CD14-positive monocyte (primary cell): ENCODE data around the gene GLS. TPM values are rescaled to one million over a fixed set of nuclear protein-coding genes. Genes with fewer than 3 reads are reported as not detected.

Experiments
- DNase-seq, 3 donors: peaks; one replicate each; pipeline ENCODE4 v3.0.0-alpha.2; 2011 to 2022
- H2AFZ ChIP-seq: 2 replicates; pipeline ENCODE4 v1.6.0; 2012; ENCODE audit warnings: mild to moderate bottlenecking, low read depth, low read length, inconsistent platforms; ENCODE audit not compliant: insufficient read depth, poor library complexity, severe bottlenecking
- H3K27ac ChIP-seq, 2 donors: 1 replicate in 1 of 2; 2 replicates in 1 of 2; pipeline ENCODE4 v1.5.1; 2012 to 2013; ENCODE audit warnings: low read length in 2 of 2, control low read depth in 1 of 2, inconsistent platforms in 1 of 2, low read depth in 1 of 2, mild to moderate bottlenecking in 1 of 2
- H3K27me3 ChIP-seq, 2 donors: one replicate each; pipeline versions ENCODE4 v1.6.0 to v1.6.1; 2011 to 2013; ENCODE audit warnings: low read length in 2 of 2; ENCODE audit not compliant: control insufficient read depth in 2 of 2, insufficient read depth in 2 of 2
- H3K36me3 ChIP-seq, 2 donors: replicated peaks in 1 of 2; 1 replicate in 1 of 2; 2 replicates in 1 of 2; pipeline versions ENCODE4 v1.5.1 to v1.6.1; 2012 to 2013; ENCODE audit warnings: low read length in 2 of 2, control low read depth in 1 of 2, inconsistent platforms in 1 of 2, mild to moderate bottlenecking in 1 of 2; ENCODE audit not compliant: insufficient read depth in 2 of 2, control insufficient read depth in 1 of 2
- H3K4me1 ChIP-seq, 2 donors: 1 replicate in 1 of 2; 2 replicates in 1 of 2; pipeline versions ENCODE4 v1.5.1 to v1.6.1; 2012 to 2013; ENCODE audit warnings: low read length in 2 of 2, control low read depth in 1 of 2, inconsistent platforms in 1 of 2, mild to moderate bottlenecking in 1 of 2, moderate library complexity in 1 of 2; ENCODE audit not compliant: insufficient read depth in 2 of 2, control insufficient read depth in 1 of 2
- H3K4me2 ChIP-seq: replicated peaks from 2 replicates; pipeline ENCODE3; 2012; ENCODE audit warnings: low read length, moderate library complexity, mild to moderate bottlenecking; ENCODE audit not compliant: poor library complexity, severe bottlenecking; ENCODE audit errors: extremely low read depth
- H3K4me3 ChIP-seq, 3 experiments: fragments of 200-600 bp in 1 of 3; sonication (generic) in 1 of 3; replicated peaks in 1 of 3; 1 replicate in 2 of 3; 2 replicates in 1 of 3; pipeline ENCODE4 v1.5.1; 2011 to 2013; ENCODE audit warnings: low read length in 3 of 3, mild to moderate bottlenecking in 3 of 3, control low read depth in 2 of 3, low read depth in 2 of 3, inconsistent platforms in 1 of 3, moderate library complexity in 1 of 3
- H3K79me2 ChIP-seq: 2 replicates; pipeline ENCODE4 v1.6.0; 2012; ENCODE audit warnings: mild to moderate bottlenecking, control low read depth, inconsistent platforms, low read length, moderate library complexity; ENCODE audit not compliant: insufficient read depth
- H3K9ac ChIP-seq: 2 replicates; pipeline ENCODE4 v1.6.0; 2017; ENCODE audit warnings: low read length, mild to moderate bottlenecking; ENCODE audit not compliant: insufficient read depth, poor library complexity, severe bottlenecking
- H3K9me3 ChIP-seq, 2 donors: replicated peaks in 1 of 2; 1 replicate in 1 of 2; 2 replicates in 1 of 2; pipeline versions ENCODE4 v1.5.1 to v1.6.1; 2012 to 2013; ENCODE audit warnings: low read length in 2 of 2, control low read depth in 1 of 2; ENCODE audit not compliant: control insufficient read depth in 1 of 2, insufficient read depth in 1 of 2
- H4K20me1 ChIP-seq: 2 replicates; pipeline ENCODE4 v1.6.0; 2012; ENCODE audit warnings: mild to moderate bottlenecking, low read length, control low read depth, moderate library complexity; ENCODE audit not compliant: insufficient read depth
- H3K27ac Mint-ChIP-seq, 7 donors: one replicate each; pipeline ENCODE4 v1.8.0; 2020; ENCODE audit warnings: mild to moderate bottlenecking in 7 of 7, mixed read lengths in 7 of 7, moderate library complexity in 6 of 7, inconsistent platforms in 2 of 7
- H3K27me3 Mint-ChIP-seq, 3 donors: one replicate each; pipeline ENCODE4 v1.8.0; 2021 to 2022; ENCODE audit warnings: low read depth in 3 of 3, mild to moderate bottlenecking in 3 of 3, mixed read lengths in 3 of 3, moderate library complexity in 3 of 3, inconsistent platforms in 1 of 3
- H3K36me3 Mint-ChIP-seq, 2 donors: one replicate each; pipeline ENCODE4 v1.8.0; 2020; ENCODE audit warnings: mixed read lengths in 2 of 2, inconsistent platforms in 1 of 2, mild to moderate bottlenecking in 1 of 2
- H3K4me1 Mint-ChIP-seq: one replicate; pipeline ENCODE4 v1.8.0; 2020; ENCODE audit warnings: mild to moderate bottlenecking, mixed read lengths
- H3K4me3 Mint-ChIP-seq, 2 donors: one replicate each; pipeline ENCODE4 v1.8.0; 2020; ENCODE audit warnings: mild to moderate bottlenecking in 2 of 2, mixed read lengths in 2 of 2, moderate library complexity in 1 of 2
- H3K9me3 Mint-ChIP-seq, 7 donors: one replicate each; pipeline ENCODE4 v1.8.0; 2020 to 2022; ENCODE audit warnings: mixed read lengths in 7 of 7, mild to moderate bottlenecking in 6 of 7, moderate library complexity in 6 of 7, inconsistent platforms in 2 of 7
- CTCF ChIP-seq: fragments of 200-600 bp; IDR thresholded peaks from one replicate; pipeline ENCODE4 v1.8.0; 2022; ENCODE audit warnings: antibody characterized with exemption, mild to moderate bottlenecking
- WGBS: methylation state at CpG from one replicate; pipeline ENCODE4 v1.1.5; 2013; ENCODE audit warnings: missing lambda C conversion rate; ENCODE audit not compliant: insufficient coverage; 5-methylcytosine and 5-hydroxymethylcytosine counted together
- intact Hi-C, 2 donors: fragments of 100-400 bp; cut with micrococcal nuclease; formaldehyde crosslinking; loops; one replicate each; pipeline versions ENCODE4 v1.15.0 to v1.15.1; 2023
- polyA minus RNA-seq: library from RNA; depleted of rRNA, polyadenylated mRNA; stranded (reverse); fragments of >200 nt; gene quantifications from 2 replicates; pipeline ENCODE4 v1.2.3, GENCODE V29; 2012
- polyA plus RNA-seq, 3 donors: library from polyadenylated mRNA; depleted of rRNA in 1 of 3; unstranded in 2 of 3; stranded (reverse) in 1 of 3; fragments of 300-500 nt in 2 of 3; fragments of >200 nt in 1 of 3; fragmentation: Illumina TruSeq in 2 of 3; gene quantifications; 1 replicate in 2 of 3; 2 replicates in 1 of 3; pipeline ENCODE4 v1.2.3, GENCODE V29; 2012 to 2021
- total RNA-seq, 12 experiments: library from RNA in 1 of 12; stranded (reverse) in 1 of 12; fragments of 120-200 nt in 1 of 12; gene quantifications; one replicate each; pipeline ENCODE4 v1.2.4 and lab custom pipeline; 2013 to 2026; ENCODE audit warnings: mixed read lengths in 6 of 12, inconsistent platforms in 1 of 12

GLS gene
- total RNA-seq (2013), result 77.7 TPM
- polyA plus RNA-seq, result 10 to 100 TPM in 1 of 3 donors, 1 to 10 TPM in 2; 6.0 to 29.5 (median 9.0) TPM
- polyA minus RNA-seq, result 56.8 and 58.8 TPM in 2 replicates
- 182 to 554 (median 265) reads per million in 11 experiments for total RNA-seq (lab: John Stamatoyannopoulos, UW)

GRCh38 chr2:190880378-190881083, at the start of gene GLS:
Gene GLS, plus strand, starts transcription at chr2:190880821. Its CDS starts 264 bp downstream, at chr2:190881085.
- peak; percentile 95 to 96 (median 95) for DNase-seq
- H3K36me3 ChIP-seq, result no peaks in the 10 kb centered on the region
- no peaks in the 10 kb centered on the region for H3K27me3 ChIP-seq
- peak within 1 kb of the TSS; percentile 89 to 95 for H3K27ac ChIP-seq
- H3K9ac ChIP-seq, result peak within 1 kb of the TSS; percentile 84
- peak within 1 kb of the TSS; percentile 88 for H3K4me2 ChIP-seq
- Mint-ChIP-seq H3K36me3 (peaks cover 3% of the 10 kb centered on the region in 2 donors), H3K4me1 (peaks cover 40% of the 10 kb centered on the region), H3K9me3 (no peaks in the 10 kb centered on the region), H3K27ac (peak within 1 kb of the TSS; percentile 96 to 99 (median 98)), H3K4me3 (peak within 1 kb of the TSS; percentile 94 to 97), H3K27me3 (no peaks in the 10 kb centered on the region)
- peak within 1 kb of the TSS; percentile 58 to 91 (median 66) for H3K4me3 ChIP-seq
- H3K4me1 ChIP-seq, result peaks cover 25 to 29% of the 10 kb centered on the region in 2 donors
- peak within 1 kb of the TSS; percentile 98 for H2AFZ ChIP-seq
- WGBS, result 0% methylated on average over 48 of the region's 56 CpGs
- no peak for TF ChIP-seq CTCF
- peaks cover 34% of the 10 kb centered on the region for H4K20me1 ChIP-seq
- H3K9me3 ChIP-seq, result no peaks in the 10 kb centered on the region
- H3K79me2 ChIP-seq, result peaks cover 42% of the 10 kb centered on the region
- intact Hi-C loops, result loop anchor here in 1 of 2 donors (5.0 kb wide), 2 partner anchors 142 to 737 kb away; no protein-coding TSS in a partner anchor

- no peak overlapping the region for H3K4me3 ChIP-seq
- no peak overlapping the region for H3K4me3 Mint-ChIP-seq
- peaks cover 0 to 3% (median 0%) of the 10 kb centered on the region in 7 donors for H3K9me3 Mint-ChIP-seq
- H3K27me3 ChIP-seq, result no peaks in the 10 kb centered on the region
- intact Hi-C loops, result no loop called here
- 90% methylated on average over 2 of the region's 3 CpGs for WGBS
- H3K27ac Mint-ChIP-seq, result peak overlapping the region in 1 of 7 donors; percentile 42
- no peak for TF ChIP-seq CTCF
- no peaks in the 10 kb centered on the region for H3K9me3 ChIP-seq
- no peak overlapping the region for H2AFZ ChIP-seq
- no peak overlapping the region for H3K27ac ChIP-seq
- no peaks in the 10 kb centered on the region for H3K36me3 Mint-ChIP-seq
- no peak overlapping the region for H3K9ac ChIP-seq
- H4K20me1 ChIP-seq, result no peaks in the 10 kb centered on the region
- H3K79me2 ChIP-seq, result no peaks in the 10 kb centered on the region
- H3K27me3 Mint-ChIP-seq, result peaks cover 0 to 8% (median 0%) of the 10 kb centered on the region in 3 donors
- peaks cover 3% of the 10 kb centered on the region for H3K4me1 Mint-ChIP-seq
- no peaks in the 10 kb centered on the region for H3K4me1 ChIP-seq
- no peaks in the 10 kb centered on the region for H3K36me3 ChIP-seq
- DNase-seq, result no peak
- H3K4me2 ChIP-seq, result no peak overlapping the region
Measured at GRCh38 chr2:190831941-190832340, 48.7 kb upstream of the GLS start.
